K562 treated with DMSO at 1 percent for 48 hours (cell line): ENCODE data around the gene NYNRIN. TPM values are rescaled to one million over a fixed set of nuclear protein-coding genes. Genes with fewer than 3 reads are reported as not detected.

Experiments
- total RNA-seq: library from RNA; unstranded; fragments of 300-600 nt; gene quantifications from 2 replicates; pipeline ENCODE4 v1.2.3, GENCODE V29; 2022; ENCODE audit warnings: low replicate concordance; ENCODE audit errors: extremely low read depth

Gene NYNRIN
- not detected in 2 replicates for total RNA-seq

GRCh38 chr14:24398653-24399446 lies at the start of gene NYNRIN:
NYNRIN (plus strand) TSS chr14:24399003; CDS start chr14:24399247, 244 bp downstream.

GRCh38 chr14:24367514-24368211 lies 31.1 kb upstream of the NYNRIN start, which contains the start of gene NFATC4:
NFATC4 (plus strand) TSS chr14:24368184; CDS start chr14:24368341, 157 bp downstream.

GRCh38 chr14:24429395-24430142 lies 30.8 kb downstream of the NYNRIN start, which contains the start of the genes CBLN3 and KHNYN:
CBLN3 (minus strand) TSS chr14:24429668; CDS start chr14:24429054, 614 bp downstream.
KHNYN (plus strand) TSS chr14:24429954; CDS start chr14:24430731, 777 bp downstream.

GRCh38 chr14:24442240-24443052 lies 43.6 kb downstream of the NYNRIN start, which contains the start of gene SDR39U1:
SDR39U1 (minus strand) TSS chr14:24442776; CDS start chr14:24442769, 7 bp downstream.

Other genes starting within 250 kb of the NYNRIN start
- not detected in 2 replicates for gene IRF9, start 237.7 kb upstream of the NYNRIN start, total RNA-seq
- not detected in 2 replicates for gene REC8, start 226.9 kb upstream of the NYNRIN start, total RNA-seq
- not detected in 2 replicates for gene IPO4, start 210.2 kb upstream of the NYNRIN start, total RNA-seq
- gene TM9SF1, start 203.6 kb upstream of the NYNRIN start, total RNA-seq = not detected in 2 replicates
- not detected in 2 replicates for gene TSSK4, start 193.3 kb upstream of the NYNRIN start, total RNA-seq
- gene CHMP4A, start 185.5 kb upstream of the NYNRIN start, total RNA-seq = not detected in 2 replicates
- gene MDP1, start 182.9 kb upstream of the NYNRIN start, total RNA-seq = not detected in 2 replicates
- not detected in 2 replicates for gene NEDD8, start 166.6 kb upstream of the NYNRIN start, total RNA-seq
- gene GMPR2, start 166.1 kb upstream of the NYNRIN start, total RNA-seq = not detected in 2 replicates
- not detected in 2 replicates for gene TINF2, start 156.4 kb upstream of the NYNRIN start, total RNA-seq
- gene TGM1, start 135.8 kb upstream of the NYNRIN start, total RNA-seq = not detected in 2 replicates
- not detected in 2 replicates for gene RABGGTA, start 127.4 kb upstream of the NYNRIN start, total RNA-seq
- gene DHRS1, start 99.2 kb upstream of the NYNRIN start, total RNA-seq = not detected in 2 replicates
- gene NOP9, start 99.2 kb upstream of the NYNRIN start, total RNA-seq = not detected in 2 replicates
- not detected in 2 replicates for gene CIDEB, start 91.0 kb upstream of the NYNRIN start, total RNA-seq
- not detected in 2 replicates for gene LTB4R2, start 88.9 kb upstream of the NYNRIN start, total RNA-seq
- gene LTB4R, start 87.5 kb upstream of the NYNRIN start, total RNA-seq = not detected in 2 replicates
- not detected in 2 replicates for gene ADCY4, start 63.9 kb upstream of the NYNRIN start, total RNA-seq
- not detected in 2 replicates for gene RIPK3, start 59.0 kb upstream of the NYNRIN start, total RNA-seq
- not detected in 2 replicates for gene NFATC4, start 30.8 kb upstream of the NYNRIN start, total RNA-seq
- not detected in 2 replicates for gene CBLN3, start 30.7 kb downstream of the NYNRIN start, total RNA-seq
- 69.1 TPM in 1 of 2 replicates, not detected in the other for gene KHNYN, start 31.0 kb downstream of the NYNRIN start, total RNA-seq
- gene SDR39U1, start 43.8 kb downstream of the NYNRIN start, total RNA-seq = not detected in 2 replicates
- not detected in 2 replicates for gene CMA1, start 109.3 kb downstream of the NYNRIN start, total RNA-seq
- not detected in 2 replicates for gene CTSG, start 177.2 kb downstream of the NYNRIN start, total RNA-seq
- gene GZMH, start 210.7 kb downstream of the NYNRIN start, total RNA-seq = not detected in 2 replicates
- not detected in 2 replicates for gene GZMB, start 235.2 kb downstream of the NYNRIN start, total RNA-seq